ENCODE results near the gene VAC14. TPM values are rescaled to one million over a fixed set of nuclear protein-coding genes. Genes with fewer than 3 reads are reported as not detected.
A peak's percentile ranks its signal among the peaks of the same experiment; 100 is the strongest.

The VAC14 gene
- total RNA-seq, 4 donors from 2014 or later = 31.1 to 47.0 (median 37.0) TPM

DNA sequence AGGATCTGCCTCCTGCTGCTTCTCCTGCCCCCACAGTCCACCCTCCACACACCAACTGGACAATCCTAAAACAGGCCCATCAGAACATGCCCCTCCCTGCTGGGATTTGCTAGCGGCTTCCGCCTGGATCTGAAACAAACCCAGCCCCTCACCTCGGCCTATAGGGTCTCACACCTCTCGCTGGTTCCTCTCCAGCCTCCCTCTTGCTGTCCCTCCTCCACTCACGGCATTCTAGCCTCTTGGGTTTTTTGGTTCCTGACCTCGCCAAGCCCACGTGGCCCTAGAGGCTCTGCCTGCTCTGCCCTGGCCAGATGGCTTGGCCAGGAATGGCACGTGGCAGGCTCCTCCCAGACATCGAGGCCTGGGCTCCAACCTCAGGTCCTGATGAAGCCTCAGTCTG is 99.4 kb downstream of the VAC14 start:
- no peak for TF ChIP-seq POLR2A (IDR thresholded peaks at IDR 0.05; ENCODE audit: low read depth)
- TF ChIP-seq CTCF (IDR thresholded peaks at IDR 0.05) = no peak
- TF ChIP-seq EP300 (IDR thresholded peaks at IDR 0.05) = no peak
- TF ChIP-seq POLR2AphosphoS5 (IDR thresholded peaks at IDR 0.05) = no peak
- DNase-seq (ENCODE audit: extremely low spot score) = no peak
- H3K27me3 ChIP-seq = no peaks in the 10 kb centered on the region
- H3K4me3 ChIP-seq = no peak overlapping the region
- peaks cover 86 to 95% (median 93%) of the 10 kb centered on the region in 4 donors for H3K4me1 ChIP-seq
- H3K27ac ChIP-seq (replicated peaks in 1 of 4) = peak overlapping the region; percentile 91 to 99 (median 96)
- 83% methylated on average over 9 of the region's 9 CpGs for WGBS
- peaks cover 0 to 6% (median 0%) of the 10 kb centered on the region in 4 donors for H3K36me3 ChIP-seq
- H3K9me3 ChIP-seq = no peaks in the 10 kb centered on the region
- intact Hi-C loops (cut with DNase I) = no loop called here

GRCh38 chr16:70701036-70701435 is 99.9 kb downstream of the VAC14 start:
- Histone ChIP-seq H3K27me3 (no peaks in the 10 kb centered on the region), H3K4me3 (no peak overlapping the region), H3K36me3 (peaks cover 0 to 6% (median 0%) of the 10 kb centered on the region in 4 donors), H3K27ac (replicated peaks in 1 of 4) (peak overlapping the region; percentile 91 to 99 (median 96)), H3K9me3 (no peaks in the 10 kb centered on the region), H3K4me1 (peaks cover 86 to 95% (median 93%) of the 10 kb centered on the region in 4 donors)
- TF ChIP-seq CTCF (IDR thresholded peaks at IDR 0.05) (no peak), EP300 (IDR thresholded peaks at IDR 0.05) (no peak)
- DNase-seq (ENCODE audit: extremely low spot score) = no peak
- WGBS = 93% methylated on average over 3 of the region's 3 CpGs
- intact Hi-C loops (cut with DNase I) = no loop called here

- Histone ChIP-seq H3K27ac (replicated peaks in 1 of 4) (peak overlapping the region; percentile 91 to 99 (median 96)), H3K27me3 (no peaks in the 10 kb centered on the region), H3K4me3 (no peak overlapping the region), H3K36me3 (peaks cover 0 to 6% (median 0%) of the 10 kb centered on the region in 4 donors), H3K4me1 (peaks cover 90 to 95% (median 94%) of the 10 kb centered on the region in 4 donors), H3K9me3 (no peaks in the 10 kb centered on the region)
- 75% methylated on average over 24 of the region's 30 CpGs for WGBS
- intact Hi-C loops (cut with DNase I) = no loop called here
- DNase-seq (ENCODE audit: extremely low spot score) = no peak
- peak in 1 of 2 donors; percentile 67 for TF ChIP-seq POLR2AphosphoS5 (IDR thresholded peaks at IDR 0.05)
- no peak for TF ChIP-seq CTCF (IDR thresholded peaks at IDR 0.05)
Observed at GRCh38 chr16:70700101-70701020, 100.6 kb downstream of the VAC14 start.

DNA sequence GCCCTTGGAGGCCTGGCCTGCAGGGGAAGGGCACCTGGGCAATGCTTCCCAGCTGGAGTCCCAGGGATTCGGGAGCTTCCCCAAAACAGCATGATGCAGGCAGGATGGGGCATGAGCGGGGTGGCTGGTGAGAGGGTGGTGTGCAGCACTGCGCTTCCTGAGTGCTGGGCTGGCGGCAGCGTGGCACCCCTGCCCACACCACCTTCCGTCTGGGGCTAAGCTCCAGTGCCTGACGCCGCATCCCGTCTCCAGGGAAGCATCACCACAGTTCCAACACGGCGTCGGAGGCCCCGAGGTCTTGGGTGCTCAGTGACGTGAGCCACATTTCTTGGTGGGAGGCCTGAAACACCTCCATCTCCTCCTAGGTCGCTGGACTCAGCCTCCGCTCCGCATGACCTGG is 101.3 kb downstream of the VAC14 start:
- intact Hi-C loops (cut with DNase I) = no loop called here
- Histone ChIP-seq H3K9me3 (no peaks in the 10 kb centered on the region), H3K36me3 (peaks cover 0 to 6% (median 0%) of the 10 kb centered on the region in 4 donors), H3K4me3 (no peak overlapping the region), H3K27me3 (no peaks in the 10 kb centered on the region), H3K27ac (replicated peaks in 1 of 4) (peak overlapping the region; percentile 91 to 99 (median 96)), H3K4me1 (peaks cover 90 to 95% (median 95%) of the 10 kb centered on the region in 4 donors)
- TF ChIP-seq POLR2AphosphoS5 (IDR thresholded peaks at IDR 0.05) = no peak
- no peak for TF ChIP-seq POLR2A (IDR thresholded peaks at IDR 0.05; ENCODE audit: low read depth)
- no peak for TF ChIP-seq EP300 (IDR thresholded peaks at IDR 0.05)
- no peak for TF ChIP-seq CTCF (IDR thresholded peaks at IDR 0.05)
- no peak for DNase-seq (ENCODE audit: extremely low spot score)
- WGBS = 100% methylated on average over 5 of the region's 17 CpGs

Data from esophagus muscularis mucosa (tissue), 4 donors.